Measurements from ENCODE around the gene C5.
"Not testable (repeated sequence)": the region's sequence is repeated elsewhere in the genome, so short reads cannot be mapped to it uniquely, and the experiment has no call there.

C5 gene

GRCh38 chr9:120978987-120979386 is 71.1 kb downstream of the C5 start:
- Histone ChIP-seq H3K4me1 (ENCODE audit: control insufficient read depth in 1 of 2, insufficient read depth in 2 of 2, low read length in 2 of 2) (no peaks in the 10 kb centered on the region), H3K27me3 (ENCODE audit: low read depth, low read length) (no peaks in the 10 kb centered on the region), H3K36me3 (ENCODE audit: control insufficient read depth in 1 of 2, insufficient read depth in 2 of 2, low read length in 2 of 2) (peaks cover 0 to 6% of the 10 kb centered on the region in 2 donors)

GRCh38 chr9:120977321-120977720 is 72.8 kb downstream of the C5 start:
- H3K9me3 ChIP-seq (ENCODE audit: control insufficient read depth in 1 of 2, low read length in 2 of 2): no peaks in the 10 kb centered on the region
- no peaks in the 10 kb centered on the region for H3K27me3 ChIP-seq (ENCODE audit: low read depth, low read length)
- H3K27ac ChIP-seq (ENCODE audit: low read length): no peak overlapping the region
- H3K36me3 ChIP-seq (ENCODE audit: control insufficient read depth in 1 of 2, insufficient read depth in 2 of 2, low read length in 2 of 2): peaks cover 0 to 6% of the 10 kb centered on the region in 2 donors
- no peaks in the 10 kb centered on the region for H3K4me1 ChIP-seq (ENCODE audit: control insufficient read depth in 1 of 2, insufficient read depth in 2 of 2, low read length in 2 of 2)
- no peak overlapping the region for H3K4me3 ChIP-seq (ENCODE audit: low read depth in 1 of 2, low read length in 2 of 2)

More at GRCh38 chr9:120978987-120979386, 71.1 kb downstream of the C5 start:
- Histone ChIP-seq H3K9me3 (ENCODE audit: control insufficient read depth in 1 of 2, low read length in 2 of 2) (no peaks in the 10 kb centered on the region), H3K4me3 (ENCODE audit: low read depth in 1 of 2, low read length in 2 of 2) (no peak overlapping the region), H3K27ac (ENCODE audit: low read length) (no peak overlapping the region)

GRCh38 chr9:120974921-120975320 is 75.2 kb downstream of the C5 start:
- H3K36me3 ChIP-seq (ENCODE audit: control insufficient read depth in 1 of 2, insufficient read depth in 2 of 2, low read length in 2 of 2): peaks cover 0 to 6% of the 10 kb centered on the region in 2 donors

GRCh38 chr9:120974181-120974580 is 75.9 kb downstream of the C5 start:
- Histone ChIP-seq H3K27me3 (ENCODE audit: low read depth, low read length) (no peaks in the 10 kb centered on the region), H3K4me3 (ENCODE audit: low read depth in 1 of 2, low read length in 2 of 2) (no peak overlapping the region), H3K36me3 (ENCODE audit: control insufficient read depth in 1 of 2, insufficient read depth in 2 of 2, low read length in 2 of 2) (peaks cover 0 to 4% of the 10 kb centered on the region in 2 donors), H3K27ac (ENCODE audit: low read length) (no peak overlapping the region), H3K4me1 (ENCODE audit: control insufficient read depth in 1 of 2, insufficient read depth in 2 of 2, low read length in 2 of 2) (no peaks in the 10 kb centered on the region), H3K9me3 (ENCODE audit: control insufficient read depth in 1 of 2, low read length in 2 of 2) (no peaks in the 10 kb centered on the region)

More at GRCh38 chr9:120974921-120975320, 75.2 kb downstream of the C5 start:
- Histone ChIP-seq H3K4me1 (ENCODE audit: control insufficient read depth in 1 of 2, insufficient read depth in 2 of 2, low read length in 2 of 2) (no peaks in the 10 kb centered on the region), H3K27ac (ENCODE audit: low read length) (no peak overlapping the region), H3K9me3 (ENCODE audit: control insufficient read depth in 1 of 2, low read length in 2 of 2) (no peaks in the 10 kb centered on the region), H3K4me3 (ENCODE audit: low read depth in 1 of 2, low read length in 2 of 2) (no peak overlapping the region), H3K27me3 (ENCODE audit: low read depth, low read length) (no peaks in the 10 kb centered on the region)

- H3K27me3 ChIP-seq (ENCODE audit: low read depth, low read length): no peaks in the 10 kb centered on the region
- no peak overlapping the region for H3K27ac ChIP-seq (ENCODE audit: low read length)
- no peak overlapping the region for H3K4me3 ChIP-seq (ENCODE audit: low read depth in 1 of 2, low read length in 2 of 2)
- no peaks in the 10 kb centered on the region for H3K4me1 ChIP-seq (ENCODE audit: control insufficient read depth in 1 of 2, insufficient read depth in 2 of 2, low read length in 2 of 2)
- H3K9me3 ChIP-seq (ENCODE audit: control insufficient read depth in 1 of 2, low read length in 2 of 2): no peaks in the 10 kb centered on the region
- no peaks in the 10 kb centered on the region for H3K36me3 ChIP-seq (ENCODE audit: control insufficient read depth in 1 of 2, insufficient read depth in 2 of 2, low read length in 2 of 2)
These were observed 78.1 kb downstream of the C5 start for GRCh38 chr9:120971938-120972337.

- not testable (repeated sequence) for H3K9me3 ChIP-seq (ENCODE audit: control insufficient read depth in 1 of 2, low read length in 2 of 2); H3K27me3 ChIP-seq (ENCODE audit: low read depth, low read length); H3K4me3 ChIP-seq (ENCODE audit: low read depth in 1 of 2, low read length in 2 of 2); H3K36me3 ChIP-seq (ENCODE audit: control insufficient read depth in 1 of 2, insufficient read depth in 2 of 2, low read length in 2 of 2); H3K4me1 ChIP-seq (ENCODE audit: control insufficient read depth in 1 of 2, insufficient read depth in 2 of 2, low read length in 2 of 2); H3K27ac ChIP-seq (ENCODE audit: low read length)
These were observed 78.6 kb downstream of the C5 start for GRCh38 chr9:120971471-120971870.

- Histone ChIP-seq H3K27ac (ENCODE audit: low read length) (no peak overlapping the region), H3K36me3 (ENCODE audit: control insufficient read depth in 1 of 2, insufficient read depth in 2 of 2, low read length in 2 of 2) (no peaks in the 10 kb centered on the region), H3K4me1 (ENCODE audit: control insufficient read depth in 1 of 2, insufficient read depth in 2 of 2, low read length in 2 of 2) (peaks cover 0 to 5% of the 10 kb centered on the region in 2 donors), H3K9me3 (ENCODE audit: control insufficient read depth in 1 of 2, low read length in 2 of 2) (no peaks in the 10 kb centered on the region), H3K4me3 (ENCODE audit: low read depth in 1 of 2, low read length in 2 of 2) (no peak overlapping the region), H3K27me3 (ENCODE audit: low read depth, low read length) (no peaks in the 10 kb centered on the region)
These were observed 79.8 kb downstream of the C5 start for GRCh38 chr9:120970244-120970643.

GRCh38 chr9:120966013-120966369 is 84.1 kb downstream of the C5 start:
- no peak overlapping the region for H3K27ac ChIP-seq (ENCODE audit: low read length)

GRCh38 chr9:120965344-120966012 is 84.6 kb downstream of the C5 start:
- Histone ChIP-seq H3K4me1 (ENCODE audit: control insufficient read depth in 1 of 2, insufficient read depth in 2 of 2, low read length in 2 of 2) (peaks cover 0 to 5% of the 10 kb centered on the region in 2 donors), H3K27ac (ENCODE audit: low read length) (no peak overlapping the region)

More at GRCh38 chr9:120966013-120966369, 84.1 kb downstream of the C5 start:
- Histone ChIP-seq H3K4me1 (ENCODE audit: control insufficient read depth in 1 of 2, insufficient read depth in 2 of 2, low read length in 2 of 2) (peaks cover 0 to 5% of the 10 kb centered on the region in 2 donors), H3K36me3 (ENCODE audit: control insufficient read depth in 1 of 2, insufficient read depth in 2 of 2, low read length in 2 of 2) (peaks cover 0 to 7% of the 10 kb centered on the region in 2 donors), H3K4me3 (ENCODE audit: low read depth in 1 of 2, low read length in 2 of 2) (no peak overlapping the region), H3K9me3 (ENCODE audit: control insufficient read depth in 1 of 2, low read length in 2 of 2) (no peaks in the 10 kb centered on the region), H3K27me3 (ENCODE audit: low read depth, low read length) (no peaks in the 10 kb centered on the region)

GRCh38 chr9:120961936-120962335 is 88.1 kb downstream of the C5 start:
- H3K27me3 ChIP-seq (ENCODE audit: low read depth, low read length): no peaks in the 10 kb centered on the region
- no peaks in the 10 kb centered on the region for H3K9me3 ChIP-seq (ENCODE audit: control insufficient read depth in 1 of 2, low read length in 2 of 2)
- peaks cover 0 to 7% of the 10 kb centered on the region in 2 donors for H3K36me3 ChIP-seq (ENCODE audit: control insufficient read depth in 1 of 2, insufficient read depth in 2 of 2, low read length in 2 of 2)

More at GRCh38 chr9:120965344-120966012, 84.6 kb downstream of the C5 start:
- Histone ChIP-seq H3K9me3 (ENCODE audit: control insufficient read depth in 1 of 2, low read length in 2 of 2) (no peaks in the 10 kb centered on the region), H3K27me3 (ENCODE audit: low read depth, low read length) (no peaks in the 10 kb centered on the region), H3K4me3 (ENCODE audit: low read depth in 1 of 2, low read length in 2 of 2) (no peak overlapping the region), H3K36me3 (ENCODE audit: control insufficient read depth in 1 of 2, insufficient read depth in 2 of 2, low read length in 2 of 2) (peaks cover 0 to 7% of the 10 kb centered on the region in 2 donors)

GRCh38 chr9:120960001-120960400 is 90.1 kb downstream of the C5 start:
- Histone ChIP-seq H3K36me3 (ENCODE audit: control insufficient read depth in 1 of 2, insufficient read depth in 2 of 2, low read length in 2 of 2) (peaks cover 0 to 7% of the 10 kb centered on the region in 2 donors), H3K27me3 (ENCODE audit: low read depth, low read length) (no peaks in the 10 kb centered on the region), H3K9me3 (ENCODE audit: control insufficient read depth in 1 of 2, low read length in 2 of 2) (no peaks in the 10 kb centered on the region), H3K27ac (ENCODE audit: low read length) (no peak overlapping the region), H3K4me1 (ENCODE audit: control insufficient read depth in 1 of 2, insufficient read depth in 2 of 2, low read length in 2 of 2) (no peaks in the 10 kb centered on the region), H3K4me3 (ENCODE audit: low read depth in 1 of 2, low read length in 2 of 2) (no peak overlapping the region)

More at GRCh38 chr9:120961936-120962335, 88.1 kb downstream of the C5 start:
- Histone ChIP-seq H3K4me1 (ENCODE audit: control insufficient read depth in 1 of 2, insufficient read depth in 2 of 2, low read length in 2 of 2) (peaks cover 0 to 5% of the 10 kb centered on the region in 2 donors), H3K27ac (ENCODE audit: low read length) (no peak overlapping the region), H3K4me3 (ENCODE audit: low read depth in 1 of 2, low read length in 2 of 2) (no peak overlapping the region)

GRCh38 chr9:120956862-120957261 is 93.2 kb downstream of the C5 start:
- Histone ChIP-seq H3K27me3 (ENCODE audit: low read depth, low read length) (no peaks in the 10 kb centered on the region), H3K27ac (ENCODE audit: low read length) (no peak overlapping the region), H3K4me3 (ENCODE audit: low read depth in 1 of 2, low read length in 2 of 2) (no peak overlapping the region), H3K36me3 (ENCODE audit: control insufficient read depth in 1 of 2, insufficient read depth in 2 of 2, low read length in 2 of 2) (no peaks in the 10 kb centered on the region), H3K4me1 (ENCODE audit: control insufficient read depth in 1 of 2, insufficient read depth in 2 of 2, low read length in 2 of 2) (no peaks in the 10 kb centered on the region), H3K9me3 (ENCODE audit: control insufficient read depth in 1 of 2, low read length in 2 of 2) (no peaks in the 10 kb centered on the region)
